ENCODE results near the gene PTPRN. TPM values are rescaled to one million over a fixed set of nuclear protein-coding genes. Genes with fewer than 3 reads are reported as not detected.
A peak's percentile ranks its signal among the peaks of the same experiment; 100 is the strongest.

Gene PTPRN
- total RNA-seq, 4 donors from 2014 or later = not detected

- Histone ChIP-seq H3K27ac (peak overlapping the region; percentile 91 to 99 (median 96)), H3K4me1 (peaks cover 66 to 73% of the 10 kb centered on the region in 2 donors), H3K9me3 (no peaks in the 10 kb centered on the region), H3K27me3 (no peaks in the 10 kb centered on the region), H3K4me3 (peak overlapping the region in 1 of 4 donors; percentile 24), H3K36me3 (peaks cover 0 to 33% of the 10 kb centered on the region in 2 donors)
- TF ChIP-seq POLR2A (IDR thresholded peaks at IDR 0.05) (no peak), CTCF (IDR thresholded peaks at IDR 0.05 in 4 of 5, conservative IDR thresholded peaks at IDR 0.05 in 1 of 5) (no peak)
- ATAC-seq = no peak
- intact Hi-C loops (cut with DNase I; ENCODE audit: low total_unique reads) = loop anchor here (5.0 kb wide), 1 partner anchor 349 kb away; the partner anchor contains the start of gene STK11IP
- in situ Hi-C loops (cut with MboI; ENCODE audit: low sequenced_read_pairs in 4 of 4) = no loop called here
- DNase-seq = no peak
These were observed 61.2 kb downstream of the PTPRN start for GRCh38 chr2:219247678-219248642.

GRCh38 chr2:219246559-219246958 lies 62.6 kb downstream of the PTPRN start:
- TF ChIP-seq CTCF (IDR thresholded peaks at IDR 0.05 in 4 of 5, conservative IDR thresholded peaks at IDR 0.05 in 1 of 5) = no peak
- TF ChIP-seq POLR2A (IDR thresholded peaks at IDR 0.05) = no peak
- Histone ChIP-seq H3K27ac (peak overlapping the region in 3 of 4 donors; percentile 95 to 99 (median 98)), H3K4me3 (no peak overlapping the region), H3K36me3 (peaks cover 0 to 32% of the 10 kb centered on the region in 2 donors), H3K27me3 (no peaks in the 10 kb centered on the region), H3K4me1 (peaks cover 55 to 59% of the 10 kb centered on the region in 2 donors), H3K9me3 (no peaks in the 10 kb centered on the region)
- in situ Hi-C loops (cut with MboI; ENCODE audit: low sequenced_read_pairs in 4 of 4) (no loop called here), intact Hi-C loops (cut with DNase I; ENCODE audit: low total_unique reads) (loop anchor here (5.0 kb wide), 1 partner anchor 351 kb away; the partner anchor contains the start of gene STK11IP)
- ATAC-seq (no peak), DNase-seq (no peak)

- no peaks in the 10 kb centered on the region for H3K9me3 ChIP-seq
- ATAC-seq (peak; percentile 1 to 2), DNase-seq (no peak)
- peaks cover 0 to 25% of the 10 kb centered on the region in 2 donors for H3K36me3 ChIP-seq
- intact Hi-C loops (cut with DNase I; ENCODE audit: low total_unique reads) = loop anchor here (1.0 to 5.0 kb wide), 3 partner anchors 17 to 351 kb away; partner anchors contain the start of genes ANKZF1, ATG9A, CNPPD1 and STK11IP
- in situ Hi-C loops (cut with MboI; ENCODE audit: low sequenced_read_pairs in 4 of 4) = no loop called here
- peaks cover 48 to 52% of the 10 kb centered on the region in 2 donors for H3K4me1 ChIP-seq
- peak overlapping the region; percentile 83 to 99 (median 96) for H3K27ac ChIP-seq
- H3K4me3 ChIP-seq = peak overlapping the region; percentile 65 to 98 (median 82)
- H3K27me3 ChIP-seq = no peaks in the 10 kb centered on the region
- TF ChIP-seq POLR2A (IDR thresholded peaks at IDR 0.05) = no peak
- no peak for TF ChIP-seq CTCF (IDR thresholded peaks at IDR 0.05 in 4 of 5, conservative IDR thresholded peaks at IDR 0.05 in 1 of 5)
These were observed 63.3 kb downstream of the PTPRN start for GRCh38 chr2:219245899-219246230.

- Histone ChIP-seq H3K4me1 (peaks cover 43 to 47% of the 10 kb centered on the region in 2 donors), H3K27ac (peak within 1 kb of the TSS; percentile 83 to 99 (median 96)), H3K9me3 (no peaks in the 10 kb centered on the region), H3K4me3 (peak within 1 kb of the TSS; percentile 65 to 98 (median 82)), H3K36me3 (peaks cover 0 to 20% of the 10 kb centered on the region in 2 donors), H3K27me3 (no peaks in the 10 kb centered on the region)
- TF ChIP-seq CTCF (IDR thresholded peaks at IDR 0.05 in 4 of 5, conservative IDR thresholded peaks at IDR 0.05 in 1 of 5) = no peak
- peak; percentile 76 to 89 for TF ChIP-seq POLR2A (IDR thresholded peaks at IDR 0.05)
- peak; percentile 89 to 90 for ATAC-seq
- peak; percentile 85 to 91 for DNase-seq
- in situ Hi-C loops (cut with MboI; ENCODE audit: low sequenced_read_pairs in 4 of 4) (no loop called here), intact Hi-C loops (cut with DNase I; ENCODE audit: low total_unique reads) (loop anchor here (1.0 to 5.0 kb wide), 3 partner anchors 16 to 352 kb away; partner anchors contain the start of genes ANKZF1, ATG9A, CNPPD1 and STK11IP)
These were observed 63.9 kb downstream of the PTPRN start, which contains the start of the genes GLB1L and STK16 for GRCh38 chr2:219245148-219245898. Gene GLB1L, minus strand, starts transcription at chr2:219245444. Its CDS starts 1,871 bp downstream, at chr2:219243573. Gene STK16, plus strand, starts transcription at chr2:219245479. Its CDS starts 521 bp downstream, at chr2:219246000.

Data from gastrocnemius medialis (tissue), 4 donors.